HepG2 (cell line): Measurements from ENCODE around the gene ZNF608. TPM values are rescaled to one million over a fixed set of nuclear protein-coding genes. Genes with fewer than 3 reads are reported as not detected.

Experiments
- ATAC-seq: fragments of 200-7000 bp; cut with Tn5 transposase; 3 replicates; pipeline ENCODE4 v1.9.1; 2020; ENCODE audit warnings: mild to moderate bottlenecking, moderate library complexity
- BruUV-seq: library from RNA; stranded (reverse); fragments of 400-500 nt; replicated peaks from 2 replicates; lab custom pipeline; 2021; lab: Mats Ljungman, UMichigan
- CTCF ChIA-PET: fragments of 300-600 bp; formaldehyde crosslinking; extraction: SDS; loops from one replicate; lab custom pipeline; 2021; ENCODE audit warnings: low total read pairs, inconsistent platforms, low intra/inter-chr PET ratio; lab: Yijun Ruan, JAX
- POLR2A ChIA-PET: fragments of 350-600 bp; sonication (Branson Sonifier 250); formaldehyde crosslinking; loops from one replicate; lab custom pipeline; 2020; ENCODE audit warnings: antibody characterized with exemption, inconsistent platforms; lab: Yijun Ruan, JAX
- DNase-seq: peaks from one replicate; pipeline ENCODE4 v3.0.0-alpha.2; 2015; ENCODE audit warnings: low spot score
- FAIRE-seq: peaks from 3 replicates; lab custom pipeline; 2011; peaks lifted over from hg19 to GRCh38; lab: Jason Lieb, UNC
- H2AFZ ChIP-seq: one replicate; pipeline ENCODE4 v1.6.1; 2011; ENCODE audit warnings: low read length, inconsistent platforms
- H3K27ac ChIP-seq: fragments of 300-600 bp; 3 replicates; pipeline ENCODE4 v1.8.0; 2011; ENCODE audit warnings: mixed run types, mild to moderate bottlenecking, mixed read lengths, low read length, inconsistent platforms; ENCODE audit not compliant: insufficient read depth; ENCODE audit errors: extremely low read length
- H3K27me3 ChIP-seq, 2 experiments: fragments of 200-600 bp in 1 of 2; 2 replicates in 1 of 2; 3 replicates in 1 of 2; pipeline versions ENCODE4 v1.6.0 to v1.8.0; 2011; ENCODE audit warnings: low read length in 2 of 2, mild to moderate bottlenecking in 2 of 2, moderate library complexity in 2 of 2, inconsistent platforms in 1 of 2; ENCODE audit not compliant: insufficient read depth in 2 of 2, control insufficient read depth in 1 of 2
- H3K36me3 ChIP-seq, 2 experiments: fragments of 200-600 bp in 1 of 2; replicated peaks in 1 of 2; 2 replicates in 1 of 2; 3 replicates in 1 of 2; pipeline versions ENCODE4 v1.5.1 to v1.8.0; 2011; ENCODE audit warnings: low read length in 2 of 2, inconsistent platforms in 1 of 2; ENCODE audit not compliant: insufficient read depth in 2 of 2, control insufficient read depth in 1 of 2
- H3K4me1 ChIP-seq: 2 replicates; pipeline ENCODE4 v1.5.1; 2012; ENCODE audit warnings: low read length, inconsistent platforms; ENCODE audit not compliant: insufficient read depth
- H3K4me2 ChIP-seq: 2 replicates; pipeline ENCODE4 v1.6.0; 2011; ENCODE audit warnings: low read depth, low read length, inconsistent platforms
- H3K4me3 ChIP-seq, 3 experiments: fragments of 200-600 bp in 1 of 3; sonication (generic), shearing (Covaris generic) in 1 of 3; replicated peaks in 1 of 3; 2 replicates each; pipeline ENCODE4 v1.5.1; 2011 to 2016; ENCODE audit warnings: low read length in 3 of 3, inconsistent platforms in 2 of 3, low read depth in 2 of 3, mild to moderate bottlenecking in 2 of 3, control low read depth in 1 of 3, mixed read lengths in 1 of 3; ENCODE audit not compliant: insufficient read depth in 1 of 3
- H3K79me2 ChIP-seq: one replicate; pipeline ENCODE4 v1.6.1; 2011; ENCODE audit warnings: low read length, inconsistent platforms; ENCODE audit not compliant: insufficient read depth
- H3K9ac ChIP-seq: 2 replicates; pipeline ENCODE4 v1.6.0; 2011; ENCODE audit warnings: mild to moderate bottlenecking, low read depth, low read length, inconsistent platforms; ENCODE audit not compliant: insufficient read depth
- H3K9me3 ChIP-seq: 2 replicates; pipeline ENCODE4 v1.5.1; 2012; ENCODE audit warnings: mild to moderate bottlenecking, low read length
- H4K20me1 ChIP-seq: 2 replicates; pipeline ENCODE4 v1.6.0; 2011; ENCODE audit warnings: inconsistent platforms, mild to moderate bottlenecking, low read length, moderate library complexity; ENCODE audit not compliant: insufficient read depth
- ATF7-NPFF ChIP-seq: sonication (generic); formaldehyde crosslinking; IDR thresholded peaks from 2 replicates; pipeline ENCODE4 v1.8.1; 2023; ENCODE audit warnings: mild to moderate bottlenecking, low read depth, missing genetic modification reagents, moderate library complexity
- GATAD2A ChIP-seq: IDR thresholded peaks from 2 replicates; pipeline ENCODE4 v1.6.1; 2016
- KAT2B ChIP-seq: fragments of 150-350 bp; IDR thresholded peaks from 2 replicates; pipeline ENCODE4 v1.6.1; 2014; ENCODE audit warnings: low read depth, low read length, borderline replicate concordance
- PHF20 ChIP-seq: sonication (generic); formaldehyde crosslinking; IDR thresholded peaks from 2 replicates; pipeline ENCODE4 v1.5.0; 2020; ENCODE audit warnings: mild to moderate bottlenecking, missing genetic modification reagents
- RORA ChIP-seq: sonication (generic); formaldehyde crosslinking; IDR thresholded peaks from 2 replicates; pipeline ENCODE4 v1.5.0; 2020; ENCODE audit warnings: mild to moderate bottlenecking, missing genetic modification reagents, moderate library complexity
- ZNF207 ChIP-seq: fragments of 450-650 bp; IDR thresholded peaks from 2 replicates; pipeline ENCODE4 v1.6.1; 2016; ENCODE audit warnings: antibody characterized with exemption, borderline replicate concordance
- ZSCAN12 ChIP-seq: sonication (generic); formaldehyde crosslinking; IDR thresholded peaks from 2 replicates; pipeline ENCODE4 v1.9.0; 2021; ENCODE audit warnings: mild to moderate bottlenecking, missing genetic modification reagents
- WGBS: methylation state at CpG from one replicate; pipeline ENCODE4 v1.1.6; 2017; ENCODE audit warnings: low lambda C conversion rate; 5-methylcytosine and 5-hydroxymethylcytosine counted together
- in situ Hi-C: cut with HindIII; loops from 2 replicates; pipeline ENCODE4 v1.10.0; 2017; ENCODE audit warnings: low pct_unique_long_range_greater_than_20kb; ENCODE audit not compliant: extremely low pct_ligation_motif_present
- intact Hi-C: fragments of 100-400 bp; cut with micrococcal nuclease; formaldehyde crosslinking; loops from one replicate; pipeline ENCODE4 v1.10.0; 2022; ENCODE audit not compliant: unreplicated experiment
- polyA plus RNA-seq, 8 experiments: library from polyadenylated mRNA; depleted of rRNA in 3 of 8; stranded (reverse) in 7 of 8; unstranded in 1 of 8; fragments of >200 nt; fragmentation: Illumina TruSeq in 4 of 8; extraction: Trizol in 4 of 8; gene quantifications; 2 replicates each; pipeline versions ENCODE4 v1.2.1 to v1.2.3, GENCODE V29; 2011 to 2016; ENCODE audit warnings: low read depth in 4 of 8, missing spikeins in 1 of 8, mixed read lengths in 1 of 8; ENCODE audit not compliant: insufficient read depth in 1 of 8
- total RNA-seq, 5 experiments: library from RNA; depleted of rRNA; stranded (reverse); fragments of >200 nt; fragmentation: Illumina TruSeq; extraction: Trizol; gene quantifications; 2 replicates each; pipeline ENCODE4 v1.2.3, GENCODE V29; 2016; ENCODE audit warnings: low read depth in 1 of 5
- TF ChIP-seq, protein P1 (sequence below): sonication (generic); formaldehyde crosslinking; conservative IDR thresholded peaks from 2 replicates; pipeline ENCODE4 v1.4.0; 2020; ENCODE audit warnings: missing genetic modification reagents
- TF ChIP-seq, protein P2 (sequence below): sonication (generic); formaldehyde crosslinking; IDR thresholded peaks from 2 replicates; pipeline ENCODE4 v1.5.1; 2020; ENCODE audit warnings: missing genetic modification reagents, mild to moderate bottlenecking, borderline replicate concordance

Gene ZNF608
- total and polyA plus RNA-seq, 2 of the 13 experiments (the other 11 are each of a cell fraction or from before 2014, with no cell fraction given), result 0.66 to 0.91 TPM

GRCh38 chr5:124745007-124745927 lies 1.2 kb downstream of the ZNF608 start:
- no peak for ATAC-seq
- Histone ChIP-seq H3K4me3 (no peak overlapping the region; a peak in 1 of 6 replicates), H2AFZ (no peak overlapping the region), H3K9ac (0 out of 2 replicates have a peak overlapping the region, but pooled peaks have one; percentile 38), H3K27me3 (peaks cover 0 to 27% of the 10 kb centered on the region in 2 experiments; a peak in 2 of 5 replicates), H3K79me2 (no peaks in the 10 kb centered on the region), H4K20me1 (no peaks in the 10 kb centered on the region), H3K4me1 (peaks cover 46% of the 10 kb centered on the region), H3K27ac (no peak overlapping the region), H3K9me3 (no peaks in the 10 kb centered on the region), H3K36me3 (no peaks in the 10 kb centered on the region), H3K4me2 (no peak overlapping the region)
- intact Hi-C loops, result loop anchor here (5.0 kb wide), 1 partner anchor 148 kb away; no protein-coding TSS in a partner anchor
- in situ Hi-C loops, result no loop called here
- POLR2A ChIA-PET, result no interaction called here
- TF ChIP-seq GATAD2A (CRISPR knock-in tag), result no peak
- TF ChIP-seq ZNF207, result no peak
- TF ChIP-seq ATF7-NPFF (CRISPR knock-in tag), result no peak
- TF ChIP-seq KAT2B, result no peak
- TF ChIP-seq ZSCAN12, result no peak
- no peak for TF ChIP-seq PHF20
- no peak for TF ChIP-seq RORA (CRISPR knock-in tag)
- TF ChIP-seq, protein P1, sequence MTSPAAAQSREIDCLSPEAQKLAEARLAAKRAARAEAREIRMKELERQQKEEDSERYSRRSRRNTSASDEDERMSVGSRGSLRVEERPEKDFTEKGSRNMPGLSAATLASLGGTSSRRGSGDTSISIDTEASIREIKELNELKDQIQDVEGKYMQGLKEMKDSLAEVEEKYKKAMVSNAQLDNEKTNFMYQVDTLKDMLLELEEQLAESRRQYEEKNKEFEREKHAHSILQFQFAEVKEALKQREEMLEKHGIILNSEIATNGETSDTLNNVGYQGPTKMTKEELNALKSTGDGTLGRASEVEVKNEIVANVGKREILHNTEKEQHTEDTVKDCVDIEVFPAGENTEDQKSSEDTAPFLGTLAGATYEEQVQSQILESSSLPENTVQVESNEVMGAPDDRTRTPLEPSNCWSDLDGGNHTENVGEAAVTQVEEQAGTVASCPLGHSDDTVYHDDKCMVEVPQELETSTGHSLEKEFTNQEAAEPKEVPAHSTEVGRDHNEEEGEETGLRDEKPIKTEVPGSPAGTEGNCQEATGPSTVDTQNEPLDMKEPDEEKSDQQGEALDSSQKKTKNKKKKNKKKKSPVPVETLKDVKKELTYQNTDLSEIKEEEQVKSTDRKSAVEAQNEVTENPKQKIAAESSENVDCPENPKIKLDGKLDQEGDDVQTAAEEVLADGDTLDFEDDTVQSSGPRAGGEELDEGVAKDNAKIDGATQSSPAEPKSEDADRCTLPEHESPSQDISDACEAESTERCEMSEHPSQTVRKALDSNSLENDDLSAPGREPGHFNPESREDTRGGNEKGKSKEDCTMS (CRISPR knock-in tag), result no peak
- TF ChIP-seq, protein P2, sequence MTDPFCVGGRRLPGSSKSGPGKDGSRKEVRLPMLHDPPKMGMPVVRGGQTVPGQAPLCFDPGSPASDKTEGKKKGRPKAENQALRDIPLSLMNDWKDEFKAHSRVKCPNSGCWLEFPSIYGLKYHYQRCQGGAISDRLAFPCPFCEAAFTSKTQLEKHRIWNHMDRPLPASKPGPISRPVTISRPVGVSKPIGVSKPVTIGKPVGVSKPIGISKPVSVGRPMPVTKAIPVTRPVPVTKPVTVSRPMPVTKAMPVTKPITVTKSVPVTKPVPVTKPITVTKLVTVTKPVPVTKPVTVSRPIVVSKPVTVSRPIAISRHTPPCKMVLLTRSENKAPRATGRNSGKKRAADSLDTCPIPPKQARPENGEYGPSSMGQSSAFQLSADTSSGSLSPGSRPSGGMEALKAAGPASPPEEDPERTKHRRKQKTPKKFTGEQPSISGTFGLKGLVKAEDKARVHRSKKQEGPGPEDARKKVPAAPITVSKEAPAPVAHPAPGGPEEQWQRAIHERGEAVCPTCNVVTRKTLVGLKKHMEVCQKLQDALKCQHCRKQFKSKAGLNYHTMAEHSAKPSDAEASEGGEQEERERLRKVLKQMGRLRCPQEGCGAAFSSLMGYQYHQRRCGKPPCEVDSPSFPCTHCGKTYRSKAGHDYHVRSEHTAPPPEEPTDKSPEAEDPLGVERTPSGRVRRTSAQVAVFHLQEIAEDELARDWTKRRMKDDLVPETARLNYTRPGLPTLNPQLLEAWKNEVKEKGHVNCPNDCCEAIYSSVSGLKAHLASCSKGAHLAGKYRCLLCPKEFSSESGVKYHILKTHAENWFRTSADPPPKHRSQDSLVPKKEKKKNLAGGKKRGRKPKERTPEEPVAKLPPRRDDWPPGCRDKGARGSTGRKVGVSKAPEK (CRISPR knock-in tag), result no peak
- DNase-seq, result no peak
- 39% methylated on average over 8 of the region's 8 CpGs for WGBS
- CTCF ChIA-PET, result no interaction called here
- no peak for FAIRE-seq
- BruUV-seq, result no TSS peak
